Activated CD8-positive, alpha-beta memory T cell treated with anti-CD3 and anti-CD28 coated beads, Interleukin-2, amount 50 U/mL, for 24 hours (primary cell): ENCODE measurements around the gene TBC1D30.

ENCODE experiments used
- DNase-seq: peaks from one replicate; pipeline ENCODE4 v3.0.0-alpha.2; 2020; ENCODE audit errors: extremely low read depth

Gene TBC1D30

DNA sequence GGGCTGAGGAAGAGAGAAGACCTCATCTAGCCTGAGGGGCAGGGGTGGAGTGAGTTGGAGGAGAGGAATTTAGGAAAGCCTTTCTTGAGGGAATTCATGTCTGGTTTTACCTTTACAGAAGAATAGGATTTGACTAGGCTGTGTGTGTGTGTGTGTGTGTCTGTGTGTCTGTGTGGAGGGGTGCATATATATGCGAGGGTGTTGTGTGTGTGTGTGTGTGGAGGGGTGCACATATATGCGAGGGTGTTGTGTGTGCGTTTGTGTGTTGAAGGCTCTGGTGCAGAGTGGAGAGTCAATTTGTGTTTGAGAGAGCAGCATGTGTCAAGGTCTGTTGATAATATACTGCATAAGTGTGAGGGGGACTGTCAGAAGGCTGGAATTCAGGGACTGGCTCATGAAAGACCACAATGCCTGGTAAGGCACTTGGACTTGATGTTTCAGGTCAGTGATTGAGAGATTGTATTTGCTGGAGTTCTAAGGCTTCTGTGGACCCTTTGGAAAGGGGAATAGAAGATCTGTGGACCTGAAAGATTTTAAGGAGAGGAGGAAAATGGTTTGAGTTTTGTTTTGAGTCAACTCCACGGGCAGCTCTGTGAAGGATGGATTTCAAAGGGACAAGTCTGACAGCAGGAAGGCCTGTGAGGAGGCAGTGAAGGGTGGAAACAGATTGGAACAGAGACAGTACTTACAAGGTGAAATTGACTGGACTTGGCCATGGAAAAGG, 34.6 kb downstream of the TBC1D30 start:
- no peak for DNase-seq

DNA sequence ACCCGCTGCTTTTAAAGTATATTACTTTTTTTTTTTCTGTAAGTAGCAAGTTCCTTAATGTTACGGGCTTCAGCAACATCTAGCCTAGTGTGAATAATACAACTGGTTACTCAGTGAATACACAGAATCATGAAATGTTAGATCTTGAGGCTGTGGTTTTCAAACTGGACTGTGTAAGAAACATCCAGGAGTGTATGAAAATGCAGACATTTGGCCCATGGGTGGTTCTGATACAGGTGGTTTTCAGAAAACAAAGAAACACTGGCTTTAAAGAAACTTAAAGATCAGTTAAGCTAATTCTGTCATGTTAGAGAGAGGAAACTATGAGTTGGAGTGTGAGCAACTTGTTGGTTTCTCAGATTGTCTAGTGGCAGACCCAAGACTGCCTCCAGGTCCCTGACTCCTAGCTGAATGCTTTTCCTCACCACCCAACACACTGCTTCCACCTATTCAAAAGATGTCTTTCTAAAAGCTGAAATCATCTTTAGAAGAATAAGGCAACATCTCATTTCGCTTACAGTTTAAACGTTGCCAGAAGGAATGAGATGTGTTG, 36.1 kb downstream of the TBC1D30 start:
- no peak for DNase-seq

DNA sequence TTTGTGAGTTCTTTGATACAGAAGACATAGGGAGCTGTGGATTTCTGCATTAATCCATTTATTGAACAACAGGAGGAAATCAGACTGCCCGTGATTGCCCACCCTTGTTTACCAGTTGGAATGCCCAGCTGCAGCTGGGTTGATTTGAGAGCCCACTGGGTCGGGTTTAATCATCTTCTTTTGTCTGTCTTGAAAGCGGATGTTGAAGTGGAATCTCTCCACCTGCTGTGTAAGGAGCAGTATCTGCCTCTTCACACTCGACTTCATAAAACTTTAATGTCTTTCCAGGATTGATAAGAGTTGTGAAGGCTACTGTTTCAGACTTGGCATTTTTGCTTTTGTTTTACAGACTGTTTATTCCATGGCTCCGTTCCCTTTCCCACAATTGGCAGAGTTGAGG, 39.9 kb downstream of the TBC1D30 start:
- no peak for DNase-seq

DNA sequence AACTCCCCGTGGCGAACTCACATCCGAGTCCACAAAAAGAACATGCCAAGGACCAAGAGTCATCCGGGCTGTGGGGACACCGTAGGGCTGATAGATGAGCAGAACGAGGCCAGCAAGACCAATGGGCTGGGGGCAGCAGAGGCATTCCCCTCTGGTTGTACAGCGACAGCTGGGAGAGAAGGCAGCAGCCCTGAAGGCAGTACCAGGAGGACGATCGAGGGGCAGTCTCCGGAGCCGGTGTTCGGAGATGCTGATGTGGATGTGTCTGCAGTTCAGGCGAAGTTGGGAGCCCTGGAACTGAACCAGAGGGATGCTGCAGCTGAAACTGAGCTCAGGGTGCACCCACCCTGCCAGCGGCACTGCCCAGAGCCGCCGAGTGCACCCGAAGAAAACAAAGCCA, 50.7 kb downstream of the TBC1D30 start:
- DNase-seq = no peak

DNA sequence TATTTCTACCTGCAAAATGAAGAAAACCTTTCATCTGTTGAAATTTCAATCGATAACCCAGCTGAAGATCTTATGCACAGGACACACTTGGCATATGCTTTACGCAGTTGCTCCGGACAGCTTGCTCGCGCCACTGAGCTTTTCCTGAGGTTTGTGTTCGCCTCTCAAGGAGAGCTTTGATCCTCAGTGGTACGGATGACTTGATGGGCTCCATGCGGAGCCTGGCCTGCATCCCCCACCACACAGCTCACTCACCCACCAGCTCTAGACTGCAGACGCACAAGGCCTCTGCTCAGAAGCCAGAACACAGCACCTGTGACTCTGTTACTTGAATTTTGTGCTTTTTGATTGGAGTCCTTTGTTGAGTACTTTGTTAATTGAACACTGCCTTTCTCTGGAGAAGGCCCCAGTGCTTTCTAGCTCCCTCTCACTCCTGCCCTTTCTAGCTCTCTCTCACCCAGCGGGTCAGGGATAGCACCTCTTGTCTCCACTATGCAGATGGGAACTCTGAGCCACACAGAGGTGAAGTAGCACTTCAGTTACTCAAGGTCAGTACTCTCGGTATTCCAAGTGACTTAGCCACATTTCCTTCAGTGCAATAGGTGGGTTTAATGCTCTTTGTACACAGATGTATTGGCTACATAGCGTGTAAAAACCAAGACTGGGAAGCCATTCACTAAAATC, 52.1 kb downstream of the TBC1D30 start:
- DNase-seq = no peak

DNA sequence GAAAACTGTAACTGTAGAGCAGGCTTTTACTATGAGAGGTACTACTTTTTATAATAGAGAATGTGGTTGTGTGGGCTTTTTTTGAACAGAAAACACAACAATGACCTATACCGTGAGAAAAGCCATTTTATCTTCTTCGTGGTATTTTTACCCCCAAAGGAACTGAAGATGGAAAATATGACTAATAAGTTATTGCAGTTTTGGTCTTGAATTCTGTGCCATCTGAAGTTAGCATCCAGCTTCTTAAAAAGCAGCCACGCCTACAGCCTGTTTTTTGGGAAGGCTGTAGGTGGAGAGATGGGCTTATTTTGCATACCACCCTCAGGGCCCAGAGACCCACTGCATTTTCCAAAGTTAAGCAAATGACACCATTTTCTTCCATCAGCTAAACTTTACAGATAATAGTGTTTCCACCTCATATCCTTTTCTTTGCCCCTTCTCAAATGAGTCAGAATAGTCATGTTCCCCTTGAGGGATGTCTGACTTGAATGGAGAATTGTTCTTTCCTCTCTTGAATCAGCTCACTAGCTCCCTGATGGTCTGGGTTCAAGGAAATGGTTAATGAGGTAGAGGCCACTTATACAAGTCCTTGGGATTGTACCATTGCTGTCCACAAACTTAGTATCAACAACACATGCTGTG, 53.0 kb downstream of the TBC1D30 start:
- no peak for DNase-seq

DNA sequence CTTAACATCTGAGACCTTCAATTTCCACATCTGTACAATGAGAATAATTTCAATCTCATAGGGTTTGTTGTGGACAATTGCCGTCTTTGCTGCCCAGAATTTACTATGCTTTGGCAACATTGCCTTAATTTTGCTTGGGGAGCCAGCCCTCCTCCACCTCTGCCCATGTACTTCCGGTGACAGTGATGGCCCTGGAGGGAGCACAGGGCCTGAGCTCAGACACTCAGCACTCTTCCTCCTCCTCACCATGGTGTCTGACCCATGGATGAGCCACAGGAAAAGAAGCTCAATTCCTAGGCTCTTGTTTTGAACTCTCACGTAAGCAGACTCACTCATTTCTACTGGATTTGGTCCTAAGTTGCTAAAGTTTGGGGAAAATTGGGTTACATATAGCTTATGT, 58.2 kb downstream of the TBC1D30 start:
- DNase-seq = no peak

DNA sequence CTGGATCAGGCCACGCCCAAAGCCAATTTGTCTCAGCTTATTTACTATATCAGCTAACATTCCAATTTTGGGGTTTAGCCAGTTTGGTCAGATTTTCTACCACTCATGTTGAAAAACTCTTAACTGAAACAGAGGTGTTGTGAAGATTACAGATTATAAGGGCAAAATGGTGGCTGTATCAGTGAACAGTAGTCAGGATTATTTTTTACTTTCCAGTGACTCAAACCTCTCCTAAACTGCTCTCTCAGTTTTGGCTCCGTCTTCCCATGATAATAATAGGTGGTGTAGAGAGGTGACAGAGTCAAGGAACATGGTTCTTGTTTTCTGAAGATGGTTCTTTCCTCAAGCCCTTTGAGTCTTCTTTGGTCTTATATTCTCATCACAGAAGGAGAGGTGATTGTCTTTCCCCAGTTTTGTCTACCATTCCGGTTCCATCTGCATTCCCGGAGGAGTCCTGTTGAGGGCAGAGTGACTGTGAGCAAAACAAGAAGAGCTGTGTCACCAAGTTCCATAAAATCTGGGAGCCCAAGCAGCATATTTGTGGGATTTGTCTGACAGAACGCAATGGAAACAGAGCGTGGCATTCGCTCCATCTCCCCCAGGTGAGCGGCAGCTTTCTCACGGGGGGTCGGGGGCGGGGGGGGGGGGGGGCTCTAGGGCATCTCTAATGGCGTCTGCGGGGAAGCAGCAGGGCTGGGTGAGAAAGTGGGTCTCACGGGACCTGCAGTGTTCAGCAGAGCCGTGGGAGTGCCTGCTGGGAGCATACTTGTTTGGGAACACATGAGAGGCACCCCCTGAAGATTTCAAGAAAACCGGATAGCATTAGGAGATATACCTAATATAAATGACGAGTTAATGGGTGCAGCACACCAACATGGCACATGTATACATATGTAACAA, 59.1 kb downstream of the TBC1D30 start:
- DNase-seq = no peak

DNA sequence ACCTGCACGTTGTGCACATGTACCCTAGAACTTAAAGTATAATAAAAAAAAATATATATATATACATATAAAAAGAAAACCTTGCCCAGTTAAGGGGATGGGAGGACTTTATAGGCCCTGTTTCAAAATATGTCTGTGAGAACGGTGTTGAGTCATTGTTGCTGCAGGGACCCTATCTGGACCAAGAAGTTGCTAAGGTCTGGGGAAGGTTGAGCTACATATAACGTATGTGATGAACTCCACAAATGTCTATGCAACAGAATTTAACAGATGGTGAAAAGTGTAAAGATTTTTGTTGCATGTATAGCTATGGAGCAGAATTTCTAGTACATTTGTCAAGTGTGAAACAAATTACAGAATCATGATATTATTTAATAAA, 59.7 kb downstream of the TBC1D30 start:
- no peak for DNase-seq

DNA sequence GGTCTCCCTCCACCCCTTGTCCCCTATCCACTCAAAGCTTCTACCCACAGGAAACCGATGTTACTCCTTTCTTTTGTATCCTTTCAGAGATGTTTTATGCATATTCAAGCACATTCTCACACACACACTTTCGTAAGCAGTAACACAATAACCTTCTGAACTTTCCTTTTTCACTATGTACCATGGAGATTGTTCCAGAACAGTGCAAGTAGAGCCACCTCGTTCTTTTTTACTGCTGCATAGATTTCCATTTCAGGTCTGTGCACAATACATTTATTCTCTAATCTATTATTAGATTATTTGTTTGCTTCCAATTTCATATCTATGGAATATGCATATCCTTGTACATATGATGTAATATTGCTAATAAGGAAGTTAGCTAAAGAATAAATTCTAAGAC, 60.3 kb downstream of the TBC1D30 start:
- no peak for DNase-seq

DNA sequence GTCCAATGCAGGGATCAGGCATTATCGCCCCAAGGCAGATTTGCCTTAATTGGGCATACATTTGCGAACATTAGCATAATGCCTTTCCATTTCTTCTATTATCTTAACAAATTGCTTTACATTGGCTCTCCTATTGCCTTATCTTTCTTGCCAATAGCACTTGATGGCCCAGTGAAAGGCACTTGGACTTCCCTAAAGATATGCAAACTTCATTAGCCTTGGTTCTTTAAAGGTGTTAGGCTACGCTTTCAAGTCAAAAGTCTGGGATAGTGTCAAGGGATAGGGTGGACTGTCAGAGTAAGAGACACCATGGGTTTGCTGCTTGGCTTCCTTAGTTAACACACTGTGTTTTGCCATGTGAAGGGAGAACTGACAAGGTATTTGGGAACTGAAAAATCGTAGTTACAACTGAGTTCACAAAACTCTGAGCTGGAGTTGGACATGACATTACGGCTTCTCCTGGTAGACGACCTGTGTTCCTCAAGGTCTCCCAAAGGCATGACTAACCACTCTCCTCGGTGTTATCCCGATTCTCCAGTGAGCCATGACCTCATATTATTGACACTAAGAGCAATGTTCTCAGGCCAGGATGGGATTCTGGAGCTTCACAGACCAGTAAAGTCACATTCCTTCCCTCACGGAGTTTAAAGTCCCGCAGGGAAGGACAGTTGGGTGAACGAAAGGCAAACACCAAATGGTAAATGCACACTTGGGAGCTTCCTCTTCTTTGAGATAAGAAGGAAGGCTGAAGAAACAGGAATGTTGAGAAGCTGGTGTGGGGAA, 65.2 kb downstream of the TBC1D30 start:
- no peak for DNase-seq

DNA sequence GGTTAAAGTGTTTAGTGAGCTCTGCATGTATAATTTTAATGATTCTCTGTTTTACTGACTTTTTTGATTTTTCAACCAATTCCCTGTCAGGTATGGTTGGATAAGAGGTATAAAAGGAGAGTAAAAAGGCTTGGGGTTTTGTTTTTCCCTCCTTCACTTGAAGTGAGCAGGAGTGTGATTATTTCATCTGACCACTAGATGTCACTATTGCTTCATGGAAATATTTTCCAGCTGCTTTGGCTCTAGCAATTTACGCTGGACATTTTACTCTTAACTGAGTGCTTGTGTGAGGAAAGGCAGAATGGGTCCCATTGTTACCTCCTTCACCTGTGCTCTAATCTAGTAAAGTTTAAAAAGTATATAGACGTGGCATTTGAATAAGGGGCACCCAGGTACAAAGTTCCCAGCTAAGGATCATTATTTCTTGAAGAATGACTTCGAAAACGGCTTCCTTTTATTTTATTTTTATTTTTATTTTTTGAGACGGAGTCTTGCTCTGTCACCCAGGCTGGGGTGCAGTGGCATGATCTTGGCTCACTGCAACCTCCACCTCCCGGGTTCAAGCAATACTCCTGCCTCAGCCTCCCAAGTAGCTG, 66.5 kb downstream of the TBC1D30 start:
- DNase-seq = no peak

DNA sequence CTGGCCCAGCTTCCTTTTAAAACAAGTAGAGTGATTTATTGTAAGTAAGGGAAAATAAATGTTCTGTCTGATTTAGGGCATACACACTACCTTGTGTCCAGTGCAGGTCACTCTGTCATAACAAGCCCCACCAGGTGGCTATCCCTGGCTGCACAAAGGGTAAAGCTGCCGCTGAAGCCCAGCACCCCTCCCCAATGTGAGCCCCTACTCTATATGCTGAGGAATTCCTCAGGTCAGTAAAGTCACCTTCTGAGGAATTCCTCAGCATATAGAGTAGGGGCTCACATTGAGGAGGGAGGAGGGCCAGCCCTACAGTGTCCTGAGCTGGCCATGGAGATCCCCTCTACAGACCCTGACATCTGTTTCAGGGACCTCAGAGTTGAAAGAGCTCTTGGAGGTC, 67.2 kb downstream of the TBC1D30 start:
- DNase-seq = no peak

DNA sequence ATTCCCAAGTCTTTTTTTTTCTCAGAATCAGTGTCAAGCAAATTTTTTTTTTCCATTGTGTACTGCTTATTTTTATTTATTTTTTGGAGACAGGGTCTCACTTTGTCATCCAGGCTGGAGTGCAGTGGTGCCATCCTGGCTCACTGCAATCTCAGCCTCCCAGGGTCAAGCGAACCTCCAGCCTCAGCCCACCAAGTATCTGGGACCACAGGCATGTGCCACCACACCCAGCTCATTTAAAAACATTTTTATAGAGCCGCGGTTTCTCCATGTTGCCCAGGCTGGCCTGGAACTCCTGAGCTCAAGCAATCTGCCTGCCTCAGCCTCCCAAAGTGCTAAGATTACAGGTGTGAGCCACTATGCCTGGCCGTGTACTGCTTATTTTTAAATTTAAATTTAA, 68.1 kb downstream of the TBC1D30 start:
- no peak for DNase-seq

DNA sequence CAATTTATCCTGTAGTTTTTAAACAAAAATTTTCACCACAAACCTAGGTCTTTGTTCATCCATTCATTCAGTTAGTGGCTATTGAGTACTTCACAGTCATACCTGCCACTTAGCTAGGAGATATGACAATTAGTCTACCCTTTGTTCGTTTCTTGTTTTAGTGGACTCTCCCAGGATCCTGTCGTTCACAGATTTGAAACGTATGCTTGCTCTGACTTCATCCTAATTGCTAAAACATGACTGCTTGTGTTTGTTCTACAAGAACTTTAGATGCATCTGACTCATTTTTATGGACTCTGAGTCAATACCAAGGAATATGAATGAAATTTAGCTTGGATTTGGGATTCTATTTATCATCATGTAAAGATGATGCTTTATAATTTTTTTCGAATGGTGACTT, 69.5 kb downstream of the TBC1D30 start:
- DNase-seq = no peak

DNA sequence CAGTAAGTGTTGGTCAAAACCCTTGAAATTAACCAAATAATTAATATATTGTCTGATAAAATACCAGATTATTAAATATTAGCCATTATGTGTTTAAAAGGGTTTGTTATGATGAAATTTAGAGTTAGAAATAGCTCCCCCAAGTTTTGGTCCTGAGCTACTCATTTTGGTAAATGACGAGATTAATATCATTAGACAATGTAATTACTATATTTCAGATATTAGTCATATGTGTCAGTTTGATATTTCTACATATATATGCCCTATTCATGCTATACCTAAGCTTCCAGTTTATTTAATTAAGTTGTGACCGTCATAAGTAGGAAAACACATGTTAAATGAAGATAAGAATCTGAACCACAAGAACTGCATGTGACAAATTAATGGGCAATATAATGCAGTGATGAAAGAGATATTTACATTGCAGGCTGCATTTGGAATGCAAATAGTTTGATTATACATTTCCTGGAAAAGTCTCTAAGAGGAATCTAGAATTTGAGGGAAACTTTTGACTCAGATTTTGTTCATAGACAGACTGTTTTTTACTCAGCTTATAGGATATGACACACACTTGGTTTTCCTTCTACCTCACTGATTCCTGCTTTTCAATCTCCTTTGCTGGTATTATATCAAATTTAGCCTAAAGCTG, 70.5 kb downstream of the TBC1D30 start:
- no peak for DNase-seq

DNA sequence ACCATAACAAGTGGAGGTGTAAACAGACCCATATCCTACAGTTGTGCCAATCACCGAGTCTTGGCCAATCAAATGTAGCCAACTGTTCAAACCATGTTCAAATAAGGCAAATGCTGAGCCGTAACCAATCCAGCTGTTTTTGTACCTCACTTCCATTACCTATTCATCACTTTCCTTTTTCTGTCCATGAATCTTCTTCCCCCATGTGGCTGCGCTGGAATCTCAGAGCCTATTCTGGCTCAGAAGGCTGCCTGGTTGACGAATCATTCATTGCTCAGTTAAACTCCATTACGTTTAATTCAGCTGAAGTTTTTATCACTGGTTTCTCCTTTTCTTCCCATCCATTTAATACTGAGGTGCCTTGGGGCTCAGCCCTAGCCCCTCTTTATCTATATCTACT, 71.1 kb downstream of the TBC1D30 start:
- no peak for DNase-seq

DNA sequence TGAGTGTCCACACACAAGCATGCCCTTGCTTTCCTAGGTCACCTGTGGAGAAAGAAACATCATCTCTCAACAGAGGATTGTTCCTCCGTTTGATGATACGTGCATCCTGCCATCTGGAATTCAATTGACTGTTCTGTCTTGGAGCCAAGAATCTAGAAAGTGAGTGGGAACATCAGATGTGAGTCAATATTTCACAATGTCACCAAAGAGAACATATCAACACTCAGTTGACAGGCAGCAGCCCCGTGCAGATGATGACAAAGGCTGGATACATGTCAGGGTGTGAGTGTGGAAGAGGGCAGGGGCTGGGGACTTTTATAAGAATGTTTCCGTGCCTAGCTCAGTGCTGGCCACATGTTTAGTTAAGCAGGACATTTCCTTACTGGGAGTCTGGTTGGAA, 76.1 kb downstream of the TBC1D30 start:
- no peak for DNase-seq

DNA sequence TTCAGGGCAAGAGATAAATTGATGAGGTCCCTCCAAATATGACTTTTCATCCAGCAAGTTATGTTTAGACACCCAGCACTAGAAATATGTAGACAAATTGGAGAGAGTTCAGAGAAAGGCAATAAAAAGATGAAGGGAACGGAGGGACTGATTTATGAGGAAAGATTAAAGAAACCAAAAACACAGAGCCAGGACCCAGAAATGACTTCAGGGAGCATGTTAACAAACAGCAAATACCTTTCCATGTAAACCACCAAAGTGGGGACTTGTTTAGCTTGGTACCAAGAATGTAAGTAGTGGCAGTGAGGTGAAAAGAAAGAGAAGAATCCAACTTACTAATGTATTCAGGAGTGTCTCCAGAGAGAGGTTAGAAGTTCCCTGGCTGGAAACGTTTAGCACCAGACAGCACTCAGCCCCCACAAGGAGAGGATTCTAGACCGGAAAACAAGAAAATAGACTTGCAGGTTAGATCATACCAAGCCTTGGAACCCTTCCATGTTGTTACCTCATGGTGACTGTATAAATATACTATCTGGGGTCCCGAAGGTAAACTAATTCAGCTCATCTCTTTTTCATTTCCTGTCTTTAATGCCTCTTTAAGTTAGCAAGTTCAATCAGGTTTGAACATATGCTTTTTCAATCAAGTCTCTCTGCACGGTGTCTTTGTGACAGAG, 79.2 kb downstream of the TBC1D30 start:
- DNase-seq = no peak

DNA sequence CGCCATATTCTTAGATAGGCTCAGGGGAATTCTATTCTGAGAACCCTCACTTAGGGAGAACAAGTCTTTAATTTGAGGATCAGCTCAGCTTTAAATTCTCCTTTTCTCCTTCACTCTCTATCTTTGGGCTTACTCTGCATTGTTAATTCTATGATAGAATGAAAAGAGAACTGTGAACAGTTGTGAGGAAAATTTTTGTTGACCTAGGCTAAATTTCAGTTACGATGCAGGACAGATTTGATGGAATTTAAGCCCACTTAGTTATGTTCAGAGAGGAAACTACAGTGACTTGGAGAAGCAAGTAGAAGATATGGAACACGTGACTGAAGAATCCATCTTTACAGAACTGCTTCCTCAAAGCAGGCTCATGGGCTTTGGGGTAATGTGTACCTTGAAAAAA, 82.7 kb downstream of the TBC1D30 start:
- DNase-seq = no peak
